Endothelial cell of umbilical vein (primary cell): ENCODE measurements around the gene SLC38A1.

Experiments
- CTCF ChIP-seq, 2 donors: IDR thresholded peaks; 1 replicate in 1 of 2; 2 replicates in 1 of 2; pipeline ENCODE4 v1.5.1; 2011; ENCODE audit warnings: low read length in 2 of 2, mild to moderate bottlenecking in 2 of 2, moderate library complexity in 2 of 2, control low read depth in 1 of 2, inconsistent platforms in 1 of 2, low read depth in 1 of 2; ENCODE audit not compliant: insufficient read depth in 1 of 2; ENCODE audit errors: extremely low read depth in 1 of 2
- EZH2 ChIP-seq: IDR thresholded peaks from 2 replicates; pipeline ENCODE4 v1.6.1; 2012; ENCODE audit warnings: borderline replicate concordance, low read depth, mild to moderate bottlenecking, moderate library complexity, low read length, inconsistent platforms; ENCODE audit not compliant: severe bottlenecking
- GATA2 ChIP-seq: IDR thresholded peaks from 2 replicates; pipeline ENCODE4 v1.7.0; 2011; ENCODE audit warnings: low read depth, mild to moderate bottlenecking, moderate library complexity, mixed read lengths, low read length; ENCODE audit not compliant: insufficient read length, insufficient read depth
- JUN ChIP-seq: IDR thresholded peaks from 2 replicates; pipeline ENCODE4 v1.6.1; 2011; ENCODE audit warnings: borderline replicate concordance, low read depth; ENCODE audit not compliant: insufficient read length, insufficient read depth
- MAX ChIP-seq: IDR thresholded peaks from 2 replicates; pipeline ENCODE4 v1.6.1; 2011; ENCODE audit not compliant: insufficient read depth, insufficient read length
- POLR2A ChIP-seq: IDR thresholded peaks from 2 replicates; pipeline ENCODE4 v1.6.1; 2012; ENCODE audit warnings: low read depth, mild to moderate bottlenecking, control low read depth, low read length
- POLR2AphosphoS5 ChIP-seq: IDR thresholded peaks from 2 replicates; pipeline ENCODE4 v1.6.1; 2012; ENCODE audit warnings: low read depth, mild to moderate bottlenecking, control low read depth, low read length, moderate library complexity; ENCODE audit not compliant: insufficient read depth

- no peak for TF ChIP-seq JUN
- no peak for TF ChIP-seq POLR2A
- no peak for TF ChIP-seq CTCF (IDR thresholded peaks at IDR 0.05; ENCODE audit: extremely low read depth in 1 of 2, insufficient read depth in 1 of 2, low read depth in 1 of 2, low read length in 2 of 2)
- no peak for TF ChIP-seq POLR2AphosphoS5
- TF ChIP-seq EZH2: no peak
- TF ChIP-seq MAX: no peak
- no peak for TF ChIP-seq GATA2
These were observed 24.4 kb downstream of the SLC38A1 start for GRCh38 chr12:46244273-46244915.
